Testis (tissue), 2 donors: ENCODE measurements around the gene STRN.

Experiments used
- CTCF ChIP-seq, 3 experiments: fragments of 450-650 bp in 2 of 3; fragments of 200-600 bp in 1 of 3; sonication (generic) in 1 of 3; IDR thresholded peaks; one replicate each; pipeline ENCODE4 v1.5.1; 2016 to 2019; ENCODE audit warnings: antibody characterized with exemption in 3 of 3, mild to moderate bottlenecking in 2 of 3, moderate library complexity in 1 of 3
- POLR2A ChIP-seq: fragments of 450-650 bp; IDR thresholded peaks from one replicate; pipeline ENCODE4 v1.6.1; 2017; ENCODE audit warnings: antibody characterized with exemption, mild to moderate bottlenecking, moderate library complexity

DNA sequence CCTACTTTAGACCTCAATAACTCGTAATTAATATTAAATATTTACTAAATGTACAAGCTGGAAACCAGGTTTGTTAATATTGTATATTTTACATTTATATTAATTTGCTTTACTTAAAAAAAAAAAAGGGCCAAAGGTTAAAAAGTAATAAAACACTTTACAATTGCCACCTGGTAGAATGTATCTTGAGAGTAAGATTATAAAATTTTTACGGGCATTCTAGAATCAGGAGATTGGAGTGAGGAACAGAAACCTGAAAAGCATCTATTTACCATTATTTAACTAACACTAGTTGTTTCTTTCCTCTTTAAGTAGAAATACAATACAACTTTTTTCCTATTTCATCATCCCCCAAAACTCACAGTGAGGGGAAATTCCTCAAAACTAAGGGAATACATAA, 15.6 kb upstream of the STRN start:
- TF ChIP-seq CTCF (IDR thresholded peaks at IDR 0.05) (no peak), POLR2A (no peak)
